ENCODE results near the gene ALDH3B2. TPM values are rescaled to one million over a fixed set of nuclear protein-coding genes. Genes with fewer than 3 reads are reported as not detected.

The ALDH3B2 gene
- total RNA-seq, 4 donors from 2014 or later = not detected

DNA sequence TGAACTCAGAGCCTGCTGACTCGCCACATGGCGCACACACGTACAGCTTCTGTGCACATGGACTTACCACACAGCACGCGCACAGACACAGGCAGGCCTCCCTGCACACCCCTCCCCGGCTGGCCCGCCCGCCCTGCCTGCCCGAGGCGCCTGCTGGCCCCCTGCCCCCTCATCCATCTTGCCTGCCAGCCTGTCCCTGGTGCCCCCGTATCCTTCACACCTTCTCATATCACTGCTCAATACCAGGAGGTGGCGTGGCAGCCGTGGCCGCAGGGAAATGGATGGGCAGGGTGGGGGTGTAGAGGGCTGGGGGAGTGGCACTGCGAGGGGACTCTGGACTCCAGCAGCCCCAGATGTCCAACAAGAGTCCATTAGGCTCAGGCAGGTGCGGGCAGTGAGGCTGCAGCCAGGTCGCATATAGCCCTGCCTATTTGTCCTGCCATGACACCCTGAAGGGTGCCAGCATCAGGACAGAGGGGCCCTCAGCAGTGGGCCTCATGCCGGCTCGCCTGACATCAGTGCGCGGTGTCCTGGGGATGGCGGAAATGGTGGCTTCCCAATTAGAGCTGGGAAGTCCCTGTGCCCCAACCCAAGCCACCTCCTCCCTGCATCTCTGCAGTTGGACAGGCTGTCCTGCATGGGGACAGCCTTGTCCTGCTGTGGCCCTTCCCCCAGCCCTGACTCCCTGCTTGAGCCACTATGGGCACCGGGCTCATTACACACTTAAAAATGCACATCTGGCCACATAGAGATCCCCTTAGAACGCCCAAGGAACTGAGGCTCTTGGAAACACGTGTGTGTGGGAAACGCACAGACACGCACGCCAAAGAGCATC lies 32.9 kb downstream of the ALDH3B2 start:
- TF ChIP-seq, protein P1, sequence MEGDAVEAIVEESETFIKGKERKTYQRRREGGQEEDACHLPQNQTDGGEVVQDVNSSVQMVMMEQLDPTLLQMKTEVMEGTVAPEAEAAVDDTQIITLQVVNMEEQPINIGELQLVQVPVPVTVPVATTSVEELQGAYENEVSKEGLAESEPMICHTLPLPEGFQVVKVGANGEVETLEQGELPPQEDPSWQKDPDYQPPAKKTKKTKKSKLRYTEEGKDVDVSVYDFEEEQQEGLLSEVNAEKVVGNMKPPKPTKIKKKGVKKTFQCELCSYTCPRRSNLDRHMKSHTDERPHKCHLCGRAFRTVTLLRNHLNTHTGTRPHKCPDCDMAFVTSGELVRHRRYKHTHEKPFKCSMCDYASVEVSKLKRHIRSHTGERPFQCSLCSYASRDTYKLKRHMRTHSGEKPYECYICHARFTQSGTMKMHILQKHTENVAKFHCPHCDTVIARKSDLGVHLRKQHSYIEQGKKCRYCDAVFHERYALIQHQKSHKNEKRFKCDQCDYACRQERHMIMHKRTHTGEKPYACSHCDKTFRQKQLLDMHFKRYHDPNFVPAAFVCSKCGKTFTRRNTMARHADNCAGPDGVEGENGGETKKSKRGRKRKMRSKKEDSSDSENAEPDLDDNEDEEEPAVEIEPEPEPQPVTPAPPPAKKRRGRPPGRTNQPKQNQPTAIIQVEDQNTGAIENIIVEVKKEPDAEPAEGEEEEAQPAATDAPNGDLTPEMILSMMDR (IDR thresholded peaks at IDR 0.05) = no peak
- TF ChIP-seq POLR2A (IDR thresholded peaks at IDR 0.05) (no peak), EP300 (IDR thresholded peaks at IDR 0.05) (no peak)
- 80 to 84% methylated on average over 17 to 22 of the region's 28 CpGs for WGBS, 2 donors
- Histone ChIP-seq H3K27ac (no peak overlapping the region), H3K27me3 (peaks cover 0 to 24% of the 10 kb centered on the region in 2 donors), H3K4me3 (no peak overlapping the region), H3K9me3 (peaks cover 0 to 9% (median 0%) of the 10 kb centered on the region in 4 donors), H3K4me1 (peaks cover 0 to 8% (median under 1%) of the 10 kb centered on the region in 4 donors), H3K36me3 (no peaks in the 10 kb centered on the region)
- no peak for DNase-seq (ENCODE audit: low spot score in 2 of 2)

DNA sequence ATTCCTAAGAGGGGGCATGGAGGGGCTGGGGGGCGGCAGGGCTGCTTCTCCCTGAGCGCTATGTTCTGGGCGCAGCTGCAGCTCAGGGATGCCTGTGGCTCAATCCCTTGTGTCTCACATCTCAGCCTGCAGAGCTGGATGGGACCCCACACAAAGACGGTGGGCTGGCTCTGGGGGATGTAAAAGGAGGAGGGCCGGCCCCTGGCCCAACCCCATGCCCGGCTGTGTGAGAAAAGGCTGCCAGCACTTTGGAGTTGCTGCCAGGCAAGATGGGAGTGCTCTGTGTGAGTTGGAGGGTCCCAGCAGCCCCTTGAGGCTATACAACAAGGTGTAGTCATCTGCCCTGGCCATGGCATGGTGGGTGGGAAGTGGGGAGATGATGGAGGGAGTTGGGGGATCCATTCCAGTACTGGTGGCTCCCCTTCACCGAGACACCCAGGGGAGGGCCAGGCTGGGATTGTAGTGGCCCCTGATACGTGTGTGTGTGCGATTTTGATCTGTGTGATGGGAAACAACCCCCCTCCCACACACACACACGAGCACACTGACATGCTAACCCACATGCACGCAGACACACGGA lies 33.6 kb downstream of the ALDH3B2 start:
- H3K4me3 ChIP-seq = no peak overlapping the region
- peaks cover 0 to 18% of the 10 kb centered on the region in 2 donors for H3K27me3 ChIP-seq
- no peaks in the 10 kb centered on the region for H3K36me3 ChIP-seq
- H3K9me3 ChIP-seq = peaks cover 0 to 9% (median 0%) of the 10 kb centered on the region in 4 donors
- WGBS, 2 donors = 64 to 65% methylated on average over 12 of the region's 12 CpGs
- no peak for DNase-seq (ENCODE audit: low spot score in 2 of 2)
- TF ChIP-seq EP300 (IDR thresholded peaks at IDR 0.05) (no peak), POLR2A (IDR thresholded peaks at IDR 0.05) (no peak)
- TF ChIP-seq, protein P1 (IDR thresholded peaks at IDR 0.05) = no peak
- H3K27ac ChIP-seq = no peak overlapping the region
- H3K4me1 ChIP-seq = peaks cover 0 to 8% (median 0%) of the 10 kb centered on the region in 4 donors

DNA sequence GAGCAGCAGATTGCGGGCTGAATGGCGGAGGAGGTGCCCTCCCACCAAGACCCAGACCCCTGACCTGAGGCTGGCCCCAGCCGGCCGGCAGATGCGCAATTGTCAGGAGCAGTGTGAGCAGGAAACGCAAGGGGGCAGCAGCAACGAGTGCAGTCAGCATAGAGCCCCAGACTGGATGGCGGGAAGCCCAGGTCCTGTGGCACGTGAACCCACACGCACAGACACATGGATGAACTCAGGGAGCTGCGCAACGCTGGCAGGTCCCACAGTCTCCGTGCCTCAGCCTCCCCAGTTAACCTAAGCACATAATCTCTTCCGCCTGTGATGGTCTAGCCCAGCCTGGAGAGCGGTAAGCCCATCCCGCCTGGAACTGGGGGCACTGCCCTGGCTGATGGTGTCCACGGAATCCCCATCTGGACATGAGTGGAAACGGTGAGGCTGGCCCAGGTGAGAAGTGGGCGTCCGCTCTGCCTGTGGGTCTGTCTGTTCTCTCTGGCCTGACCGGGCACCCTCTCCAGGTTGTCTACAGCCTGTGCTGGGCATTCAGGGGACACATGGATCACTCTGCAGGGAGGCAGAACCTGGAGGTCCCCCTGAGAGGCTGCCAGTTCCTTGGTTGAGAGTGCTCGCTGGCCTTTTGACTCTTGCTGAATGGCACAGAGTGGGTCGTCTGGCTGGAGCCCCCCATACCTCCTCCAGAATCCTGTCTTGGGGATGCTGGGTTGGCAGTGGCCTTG lies 34.2 kb downstream of the ALDH3B2 start:
- DNase-seq (ENCODE audit: low spot score in 2 of 2) = peak in 1 of 2 donors; percentile 59
- Histone ChIP-seq H3K4me3 (no peak overlapping the region), H3K36me3 (no peaks in the 10 kb centered on the region), H3K27me3 (peaks cover 0 to 18% of the 10 kb centered on the region in 2 donors), H3K9me3 (peaks cover 0 to 9% (median 0%) of the 10 kb centered on the region in 4 donors), H3K4me1 (peaks cover 0 to 8% (median 0%) of the 10 kb centered on the region in 4 donors), H3K27ac (no peak overlapping the region)
- 40 to 44% methylated on average over 20 to 22 of the region's 23 CpGs for WGBS, 2 donors
- TF ChIP-seq EP300 (IDR thresholded peaks at IDR 0.05) (no peak), POLR2A (IDR thresholded peaks at IDR 0.05) (no peak)
- TF ChIP-seq, protein P1 (IDR thresholded peaks at IDR 0.05) = peak; percentile 52 to 70 (median 57)

DNA sequence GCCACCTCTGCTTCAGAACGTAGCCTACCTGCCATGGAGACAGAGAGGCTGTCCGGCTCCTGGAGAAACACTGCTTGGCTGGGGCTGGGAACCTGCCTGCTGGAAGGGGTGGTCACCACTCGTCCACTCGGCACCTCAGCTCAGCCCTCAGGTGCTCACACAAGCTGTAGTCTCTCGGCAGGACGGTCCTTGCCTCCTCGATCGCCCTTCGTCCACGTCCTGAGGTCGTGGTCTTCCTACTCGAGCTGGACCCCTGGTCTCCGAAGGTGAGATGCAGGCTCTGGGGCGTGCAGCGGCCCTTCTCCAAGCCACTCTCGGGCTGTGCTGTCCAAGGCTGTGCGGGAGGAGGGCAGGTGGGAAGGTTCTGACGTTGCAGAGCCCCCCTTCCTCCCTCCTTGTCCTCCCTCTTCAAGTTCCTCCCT lies 35.0 kb downstream of the ALDH3B2 start, which contains the start of gene TBX10:
Gene TBX10, minus strand, starts transcription at position 326 of the 422 bp plus-strand sequence. Its CDS starts 291 bp downstream, at position 35.
- Histone ChIP-seq H3K4me1 (peaks cover 0 to 8% (median 0%) of the 10 kb centered on the region in 4 donors), H3K27me3 (peaks cover 0 to 18% of the 10 kb centered on the region in 2 donors), H3K27ac (no peak within 1 kb of the TSS), H3K9me3 (peaks cover 0 to 9% (median 0%) of the 10 kb centered on the region in 4 donors), H3K36me3 (no peaks in the 10 kb centered on the region), H3K4me3 (no peak within 1 kb of the TSS)
- no peak for DNase-seq (ENCODE audit: low spot score in 2 of 2)
- 75 to 82% methylated on average over 16 to 17 of the region's 18 CpGs for whole genome bisulfite sequencing, 2 donors
- TF ChIP-seq POLR2A (IDR thresholded peaks at IDR 0.05) (no peak), EP300 (IDR thresholded peaks at IDR 0.05) (no peak)
- TF ChIP-seq, protein P1 (IDR thresholded peaks at IDR 0.05) = no peak

Measured in tibial nerve (tissue), 4 donors.